SU-DHL-6 (cell line): Measurements from ENCODE around the gene GMPPA.

Source experiments
- EZH2phosphoT487 ChIP-seq: fragments of 200-600 bp; sonication (generic), shearing (Covaris generic); conservative IDR thresholded peaks from 2 replicates; pipeline ENCODE4 v1.6.1; 2018; ENCODE audit warnings: mild to moderate bottlenecking, antibody characterized with exemption, low read length, moderate library complexity, mixed read lengths
- TF ChIP-seq, protein P1 (sequence below): fragments of 200-600 bp; sonication (generic); IDR thresholded peaks from one replicate; pipeline ENCODE4 v1.5.1; 2017; ENCODE audit warnings: antibody characterized with exemption, mild to moderate bottlenecking, low read length, moderate library complexity; ENCODE audit not compliant: insufficient read depth, poor library complexity, severe bottlenecking

DNA sequence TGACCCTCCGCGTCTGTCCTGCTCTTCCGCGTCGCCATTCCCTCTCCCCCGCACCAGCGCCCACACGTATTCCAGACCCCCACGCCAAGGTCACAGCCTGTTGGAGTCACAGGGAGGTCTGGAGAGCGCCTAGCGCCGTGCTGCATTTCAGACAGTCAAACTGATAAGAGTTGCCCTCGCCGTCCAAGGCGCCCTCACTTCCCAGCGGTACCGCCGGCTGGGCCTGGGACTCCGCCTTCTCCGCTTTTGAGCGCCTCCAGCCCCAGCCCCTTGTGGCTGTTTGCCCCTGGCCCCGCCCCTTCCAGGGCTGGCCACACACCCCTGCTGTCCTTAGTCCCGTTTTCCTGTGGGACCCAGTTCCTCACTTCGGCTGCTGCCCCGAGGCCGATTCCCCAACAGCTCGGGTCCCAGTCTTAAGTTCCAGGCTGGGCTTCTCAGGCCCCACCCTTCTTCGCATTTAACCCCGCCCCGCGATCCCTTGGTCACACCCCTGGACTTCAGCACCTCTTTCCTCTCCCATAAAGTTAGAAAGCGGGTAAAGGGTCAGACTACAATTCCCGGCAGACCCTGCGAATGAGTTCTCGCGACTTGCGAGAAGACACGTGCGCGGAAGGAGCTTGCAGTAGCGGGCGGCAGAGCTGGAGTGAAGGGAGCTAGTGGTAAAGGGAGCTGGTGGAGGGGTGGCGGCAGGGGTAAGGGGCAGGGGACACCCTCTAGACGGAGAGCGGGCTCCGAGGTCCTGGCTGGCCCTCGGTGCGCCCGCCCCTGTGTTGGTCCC is at the start of gene GMPPA:
- TF ChIP-seq, protein P1, sequence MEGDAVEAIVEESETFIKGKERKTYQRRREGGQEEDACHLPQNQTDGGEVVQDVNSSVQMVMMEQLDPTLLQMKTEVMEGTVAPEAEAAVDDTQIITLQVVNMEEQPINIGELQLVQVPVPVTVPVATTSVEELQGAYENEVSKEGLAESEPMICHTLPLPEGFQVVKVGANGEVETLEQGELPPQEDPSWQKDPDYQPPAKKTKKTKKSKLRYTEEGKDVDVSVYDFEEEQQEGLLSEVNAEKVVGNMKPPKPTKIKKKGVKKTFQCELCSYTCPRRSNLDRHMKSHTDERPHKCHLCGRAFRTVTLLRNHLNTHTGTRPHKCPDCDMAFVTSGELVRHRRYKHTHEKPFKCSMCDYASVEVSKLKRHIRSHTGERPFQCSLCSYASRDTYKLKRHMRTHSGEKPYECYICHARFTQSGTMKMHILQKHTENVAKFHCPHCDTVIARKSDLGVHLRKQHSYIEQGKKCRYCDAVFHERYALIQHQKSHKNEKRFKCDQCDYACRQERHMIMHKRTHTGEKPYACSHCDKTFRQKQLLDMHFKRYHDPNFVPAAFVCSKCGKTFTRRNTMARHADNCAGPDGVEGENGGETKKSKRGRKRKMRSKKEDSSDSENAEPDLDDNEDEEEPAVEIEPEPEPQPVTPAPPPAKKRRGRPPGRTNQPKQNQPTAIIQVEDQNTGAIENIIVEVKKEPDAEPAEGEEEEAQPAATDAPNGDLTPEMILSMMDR, result no peak
- no peak for TF ChIP-seq EZH2phosphoT487
